Spleen (tissue), 11 donors: ENCODE data around the gene TOM1L1. TPM values are rescaled to one million over a fixed set of nuclear protein-coding genes. Genes with fewer than 3 reads are reported as not detected.

Experiments used
- DNase-seq: peaks from one replicate; pipeline ENCODE4 v3.0.0-alpha.2; 2020
- H3K27ac ChIP-seq, 8 donors: fragments of 200-600 bp; sonication (generic) in 7 of 8; 1 replicate in 4 of 8; 2 replicates in 4 of 8; pipeline versions ENCODE4 v1.5.0 to v1.8.0; 2016 to 2021; ENCODE audit warnings: inconsistent platforms in 4 of 8, mild to moderate bottlenecking in 4 of 8, moderate library complexity in 1 of 8
- H3K27me3 ChIP-seq, 7 donors: fragments of 200-600 bp; sonication (generic) in 6 of 7; replicated peaks in 1 of 7; 1 replicate in 4 of 7; 2 replicates in 3 of 7; pipeline versions ENCODE4 v1.5.0 to v1.8.0; 2016 to 2021; ENCODE audit warnings: inconsistent platforms in 3 of 7, mild to moderate bottlenecking in 1 of 7
- H3K36me3 ChIP-seq, 6 donors: fragments of 200-600 bp; sonication (generic) in 5 of 6; 1 replicate in 4 of 6; 2 replicates in 2 of 6; pipeline versions ENCODE4 v1.5.0 to v1.8.0; 2016 to 2021; ENCODE audit warnings: inconsistent platforms in 2 of 6
- H3K4me1 ChIP-seq, 6 donors: fragments of 200-600 bp; sonication (generic) in 5 of 6; 1 replicate in 3 of 6; 2 replicates in 3 of 6; pipeline versions ENCODE4 v1.5.0 to v1.8.0; 2016 to 2021; ENCODE audit warnings: inconsistent platforms in 3 of 6
- H3K4me3 ChIP-seq, 8 donors: fragments of 200-600 bp; sonication (generic) in 7 of 8; 1 replicate in 4 of 8; 2 replicates in 4 of 8; pipeline versions ENCODE4 v1.5.0 to v1.8.0; 2016 to 2021; ENCODE audit warnings: inconsistent platforms in 4 of 8, mild to moderate bottlenecking in 4 of 8, moderate library complexity in 2 of 8
- H3K9me3 ChIP-seq, 8 donors: fragments of 200-600 bp; sonication (generic) in 7 of 8; 1 replicate in 4 of 8; 2 replicates in 4 of 8; pipeline versions ENCODE4 v1.5.0 to v1.8.0; 2016 to 2021; ENCODE audit warnings: inconsistent platforms in 4 of 8
- POLR2A ChIP-seq, 3 donors: fragments of 450-650 bp; IDR thresholded peaks; one replicate each; pipeline ENCODE4 v1.5.1; 2017; ENCODE audit warnings: antibody characterized with exemption in 3 of 3, mild to moderate bottlenecking in 1 of 3
- POLR2AphosphoS5 ChIP-seq, 3 donors: sonication (generic); formaldehyde crosslinking; IDR thresholded peaks; one replicate each; pipeline ENCODE4 v1.5.1; 2017; ENCODE audit warnings: antibody characterized with exemption in 3 of 3
- WGBS, 5 donors: extraction: QIAGEN DNeasy Blood & Tissue Kit in 3 of 5; methylation state at CpG; one replicate each; pipeline versions ENCODE4 v1.1.5 to v1.1.7; 2013 to 2018; 5-methylcytosine and 5-hydroxymethylcytosine counted together
- intact Hi-C: fragments of 100-400 bp; cut with DNase I; formaldehyde crosslinking; loops from one replicate; pipeline ENCODE4 v1.15.0; 2023; ENCODE audit warnings: low total_unique reads
- polyA plus RNA-seq, 3 donors: library from polyadenylated mRNA; stranded (reverse); fragments of 200-250 nt; gene quantifications; one replicate each; pipeline ENCODE4 v1.2.1, GENCODE V29; 2013
- total RNA-seq, 7 donors: library from RNA; depleted of rRNA in 3 of 7; stranded (reverse); fragments of >200 nt in 3 of 7; fragmentation: NEBNext Ultra II Directional in 4 of 7; extraction: Animal tissue kit (Norgen Biotek cat#: 25700) in 4 of 7; gene quantifications; one replicate each; pipeline versions ENCODE4 v1.1.0 to v1.2.1, GENCODE V29; 2016 to 2021
- TF ChIP-seq, protein P1 (sequence below), 11 experiments: fragments of 200-600 bp in 7 of 11; fragments of 450-650 bp in 4 of 11; sonication (generic) in 4 of 11; IDR thresholded peaks in 8 of 11; conservative IDR thresholded peaks in 3 of 11; 1 replicate in 7 of 11; 2 replicates in 4 of 11; pipeline versions ENCODE4 v1.4.0 to v1.8.0; 2016 to 2021; ENCODE audit warnings: antibody characterized with exemption in 11 of 11, inconsistent platforms in 4 of 11, mild to moderate bottlenecking in 1 of 11
- donor health status: healthy with polysubstance abuse.
- donor health status: DM: no; HTN: no; CAD: no; lungs with moderate emphysema.
- donor health status: DM: no; HTN: no; CAD: no.
- donor health status: Bipolar disorder and iron deficiency.
- donor health status: healthy.
- donor health status: DM: no; HTN: no; CAD: no.
- donor health status: DM: yes; HTN: yes; CAD: no.

TOM1L1 gene
- total and polyA plus RNA-seq, 10 donors = 2.3 to 14.3 (median 4.2) TPM

GRCh38 chr17:54933921-54934320 is 33.3 kb downstream of the TOM1L1 start:
- no peak for TF ChIP-seq POLR2AphosphoS5 (IDR thresholded peaks at IDR 0.05)
- TF ChIP-seq, protein P1, sequence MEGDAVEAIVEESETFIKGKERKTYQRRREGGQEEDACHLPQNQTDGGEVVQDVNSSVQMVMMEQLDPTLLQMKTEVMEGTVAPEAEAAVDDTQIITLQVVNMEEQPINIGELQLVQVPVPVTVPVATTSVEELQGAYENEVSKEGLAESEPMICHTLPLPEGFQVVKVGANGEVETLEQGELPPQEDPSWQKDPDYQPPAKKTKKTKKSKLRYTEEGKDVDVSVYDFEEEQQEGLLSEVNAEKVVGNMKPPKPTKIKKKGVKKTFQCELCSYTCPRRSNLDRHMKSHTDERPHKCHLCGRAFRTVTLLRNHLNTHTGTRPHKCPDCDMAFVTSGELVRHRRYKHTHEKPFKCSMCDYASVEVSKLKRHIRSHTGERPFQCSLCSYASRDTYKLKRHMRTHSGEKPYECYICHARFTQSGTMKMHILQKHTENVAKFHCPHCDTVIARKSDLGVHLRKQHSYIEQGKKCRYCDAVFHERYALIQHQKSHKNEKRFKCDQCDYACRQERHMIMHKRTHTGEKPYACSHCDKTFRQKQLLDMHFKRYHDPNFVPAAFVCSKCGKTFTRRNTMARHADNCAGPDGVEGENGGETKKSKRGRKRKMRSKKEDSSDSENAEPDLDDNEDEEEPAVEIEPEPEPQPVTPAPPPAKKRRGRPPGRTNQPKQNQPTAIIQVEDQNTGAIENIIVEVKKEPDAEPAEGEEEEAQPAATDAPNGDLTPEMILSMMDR (IDR thresholded peaks at IDR 0.05 in 8 of 11, conservative IDR thresholded peaks at IDR 0.05 in 3 of 11) = no peak
- TF ChIP-seq POLR2A (IDR thresholded peaks at IDR 0.05) = no peak
- WGBS, 5 donors = 75 to 90% (median 87%) methylated on average over 3 of the region's 3 CpGs
- Histone ChIP-seq H3K27me3 (no peaks in the 10 kb centered on the region), H3K4me1 (no peaks in the 10 kb centered on the region), H3K9me3 (no peaks in the 10 kb centered on the region), H3K36me3 (no peaks in the 10 kb centered on the region), H3K4me3 (no peak overlapping the region), H3K27ac (no peak overlapping the region)
- no peak for DNase-seq
- intact Hi-C loops = no loop called here

GRCh38 chr17:54935471-54935870 is 34.8 kb downstream of the TOM1L1 start:
- Histone ChIP-seq H3K4me3 (no peak overlapping the region), H3K36me3 (peaks cover 0 to 4% (median 0%) of the 10 kb centered on the region in 6 donors), H3K27me3 (no peaks in the 10 kb centered on the region), H3K9me3 (no peaks in the 10 kb centered on the region), H3K4me1 (no peaks in the 10 kb centered on the region), H3K27ac (no peak overlapping the region)
- no peak for TF ChIP-seq POLR2AphosphoS5 (IDR thresholded peaks at IDR 0.05)
- TF ChIP-seq, protein P1 (IDR thresholded peaks at IDR 0.05 in 8 of 11, conservative IDR thresholded peaks at IDR 0.05 in 3 of 11) = no peak
- TF ChIP-seq POLR2A (IDR thresholded peaks at IDR 0.05) = no peak
- WGBS, 5 donors = 87 to 96% (median 88%) methylated on average over 5 of the region's 5 CpGs
- intact Hi-C loops = no loop called here
- no peak for DNase-seq

DNA sequence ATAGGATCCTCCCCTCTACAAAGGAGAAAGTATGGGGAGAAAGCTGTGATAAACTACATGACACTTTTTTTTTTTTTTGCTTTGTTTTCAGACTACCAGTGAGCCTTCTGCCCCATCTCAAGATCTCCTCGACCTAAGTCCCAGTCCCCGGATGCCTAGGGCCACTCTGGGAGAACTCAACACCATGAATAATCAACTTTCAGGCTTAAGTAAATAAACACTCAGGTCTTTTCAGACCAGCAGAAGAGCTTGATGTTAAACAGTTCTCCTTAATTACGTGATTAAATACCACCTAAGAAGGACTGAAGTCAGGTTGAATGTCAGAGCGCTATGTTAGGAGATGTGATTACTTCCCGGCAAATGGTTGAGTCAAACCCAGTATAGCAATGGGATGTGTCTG is 36.4 kb downstream of the TOM1L1 start:
- Histone ChIP-seq H3K4me1 (no peaks in the 10 kb centered on the region), H3K36me3 (peaks cover 0 to 4% (median 0%) of the 10 kb centered on the region in 6 donors), H3K27ac (no peak overlapping the region), H3K9me3 (no peaks in the 10 kb centered on the region), H3K4me3 (no peak overlapping the region), H3K27me3 (no peaks in the 10 kb centered on the region)
- WGBS, 5 donors = 63 to 86% (median 81%) methylated on average over 5 of the region's 5 CpGs
- intact Hi-C loops = no loop called here
- TF ChIP-seq POLR2AphosphoS5 (IDR thresholded peaks at IDR 0.05) (no peak), POLR2A (IDR thresholded peaks at IDR 0.05) (no peak)
- TF ChIP-seq, protein P1 (IDR thresholded peaks at IDR 0.05 in 8 of 11, conservative IDR thresholded peaks at IDR 0.05 in 3 of 11) = no peak
- DNase-seq = no peak

DNA sequence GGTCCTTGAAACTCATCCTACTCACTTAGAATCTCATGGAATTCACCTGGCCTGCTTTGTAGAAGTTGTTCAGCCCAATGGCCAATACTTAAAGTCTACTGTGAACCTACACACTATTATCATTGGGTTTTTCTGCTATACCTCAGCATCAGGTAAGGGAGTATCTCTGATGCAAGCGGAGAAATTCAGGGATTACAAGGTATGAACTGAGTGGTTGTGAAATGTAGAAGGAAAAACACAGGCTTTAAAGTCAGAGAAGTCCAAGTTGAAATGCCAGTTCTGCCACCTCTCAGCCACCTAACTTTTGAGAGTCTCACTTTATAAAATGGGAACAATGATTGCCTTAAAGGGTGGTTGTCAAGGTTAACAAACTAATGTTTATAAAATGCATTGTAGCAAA is 36.8 kb downstream of the TOM1L1 start:
- H3K36me3 ChIP-seq = peaks cover 0 to 4% (median 0%) of the 10 kb centered on the region in 6 donors
- TF ChIP-seq POLR2A (IDR thresholded peaks at IDR 0.05) (no peak), POLR2AphosphoS5 (IDR thresholded peaks at IDR 0.05) (no peak)
- TF ChIP-seq, protein P1 (IDR thresholded peaks at IDR 0.05 in 8 of 11, conservative IDR thresholded peaks at IDR 0.05 in 3 of 11) = no peak
- 93 to 97% (median 95%) methylated on average over 1 of the region's 1 CpG for WGBS, 5 donors
- intact Hi-C loops = no loop called here
- no peaks in the 10 kb centered on the region for H3K27me3 ChIP-seq
- no peak for DNase-seq
- H3K9me3 ChIP-seq = no peaks in the 10 kb centered on the region
- H3K27ac ChIP-seq = no peak overlapping the region
- H3K4me1 ChIP-seq = no peaks in the 10 kb centered on the region
- H3K4me3 ChIP-seq = no peak overlapping the region
